NOMO-1 (cell line): ENCODE measurements around the gene USP21.
"Not testable (repeated sequence)": the region's sequence is repeated elsewhere in the genome, so short reads cannot be mapped to it uniquely, and the experiment has no call there.

Experiments used
- DNase-seq, 2 experiments: peaks; one replicate each; lab custom pipeline; 2025; ENCODE audit not compliant: unreplicated experiment in 2 of 2; lab: John Stamatoyannopoulos, UW

USP21 gene

DNA sequence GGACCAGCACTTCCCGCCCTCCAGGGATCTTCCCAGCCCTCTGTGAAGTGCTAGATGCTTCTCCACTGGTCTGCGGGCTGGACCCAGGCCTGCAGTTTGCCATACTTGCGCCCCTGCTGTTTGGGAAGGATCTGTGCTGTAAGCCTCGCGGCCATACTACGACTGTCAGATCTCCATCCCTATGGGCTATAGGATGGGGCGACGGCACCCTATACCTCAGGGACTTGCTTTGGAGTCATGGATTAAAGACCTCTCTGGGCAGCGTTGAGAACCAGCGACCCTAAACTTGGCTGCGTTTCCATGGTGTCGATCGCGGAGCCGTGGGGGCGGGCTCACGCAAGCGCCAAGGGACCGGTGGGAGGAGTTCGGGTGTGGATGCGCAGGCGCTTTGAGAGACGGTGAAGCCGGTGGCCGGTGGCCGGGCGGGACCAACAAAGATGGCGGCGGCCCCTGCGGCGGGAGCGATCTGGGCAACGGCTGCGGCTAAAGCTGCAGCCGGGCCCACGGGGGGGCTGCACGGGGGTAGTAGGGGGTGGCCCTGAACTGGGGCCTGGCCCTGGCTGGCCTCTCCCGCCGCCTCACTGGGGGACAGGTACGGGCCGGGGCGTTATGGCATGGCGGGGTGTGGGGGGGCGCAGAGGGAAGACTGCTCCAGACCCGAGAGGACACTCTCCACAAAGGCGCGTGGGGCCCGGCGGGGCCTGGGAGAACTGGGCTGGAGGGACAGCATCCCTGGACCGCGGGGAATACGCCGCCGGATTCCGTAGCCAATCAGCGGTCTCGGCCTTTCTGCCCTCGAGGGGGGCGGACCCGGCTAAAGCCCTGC, at the start of gene USP21:
Gene USP21 (plus strand): TSS at position 414 of the 826 bp plus-strand sequence. CDS start 1,141 bp downstream, outside the sequence.
- DNase-seq, result peak; percentile 77 to 92

GRCh38 chr1:161111117-161111516, 48.2 kb upstream of the USP21 start:
- no peak for DNase-seq

GRCh38 chr1:161111527-161111926, 47.8 kb upstream of the USP21 start:
- peak in 1 of 2 experiments; percentile 41 for DNase-seq

- no peak for DNase-seq
Observed at GRCh38 chr1:161113915-161114314, 45.4 kb upstream of the USP21 start.

DNA sequence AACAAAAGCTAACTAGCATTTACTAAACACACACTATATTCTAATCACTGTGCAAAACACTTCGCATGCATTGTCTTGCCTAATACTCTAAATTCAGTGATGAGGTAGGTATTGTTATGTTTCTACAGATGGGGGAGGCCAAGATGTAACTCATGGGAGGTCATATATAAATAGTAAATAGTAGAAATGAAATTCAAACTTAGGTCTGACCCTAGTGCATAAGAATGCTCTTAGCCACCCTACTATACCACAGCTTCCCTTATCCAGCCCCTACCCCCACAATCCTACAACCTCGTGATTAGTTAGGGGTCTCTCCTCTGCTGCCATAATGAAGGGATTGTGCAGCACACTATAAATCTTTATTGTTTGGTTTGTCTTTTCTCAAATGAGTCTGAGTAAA, 44.7 kb upstream of the USP21 start:
- no peak for DNase-seq

DNA sequence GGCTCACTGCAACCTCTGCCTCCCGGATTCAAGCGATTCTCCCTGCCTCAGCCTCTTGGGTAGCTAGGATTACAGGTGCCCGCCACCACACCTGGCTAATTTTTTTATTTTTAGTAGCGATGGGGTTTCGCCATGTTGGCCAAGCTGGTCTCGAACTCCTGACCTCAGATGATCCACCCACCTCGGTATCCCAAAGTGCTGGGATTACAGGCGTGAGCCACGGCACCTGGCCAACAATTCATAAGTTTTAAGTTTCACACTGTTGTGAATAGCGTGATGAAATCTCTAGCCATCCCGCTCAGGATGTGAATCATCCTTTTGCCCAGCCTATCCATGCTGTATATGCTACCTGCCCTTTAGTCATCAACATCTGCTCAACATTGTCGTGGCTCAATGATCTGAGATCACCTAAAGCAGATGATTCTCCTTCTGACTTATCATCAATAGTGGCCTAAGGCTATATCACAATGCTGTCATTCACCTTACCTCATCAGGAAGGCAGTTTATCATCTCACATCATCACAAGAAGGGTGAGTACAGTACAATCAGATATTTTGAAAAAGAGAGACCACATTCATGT, 44.1 kb upstream of the USP21 start:
- DNase-seq, result peak in 1 of 2 experiments; percentile 32

GRCh38 chr1:161115961-161116360, 43.3 kb upstream of the USP21 start:
- not testable (repeated sequence) for DNase-seq

- DNase-seq, result peak; percentile 77 to 86
Observed at GRCh38 chr1:161117759-161118581, 41.3 kb upstream of the USP21 start, which contains the start of the genes NIT1 and PFDN2. Gene NIT1, plus strand, starts transcription at chr1:161118105. Its CDS starts 72 bp downstream, at chr1:161118177. Gene PFDN2, minus strand, starts transcription at chr1:161118037. Its CDS starts 11 bp downstream, at chr1:161118026.

DNA sequence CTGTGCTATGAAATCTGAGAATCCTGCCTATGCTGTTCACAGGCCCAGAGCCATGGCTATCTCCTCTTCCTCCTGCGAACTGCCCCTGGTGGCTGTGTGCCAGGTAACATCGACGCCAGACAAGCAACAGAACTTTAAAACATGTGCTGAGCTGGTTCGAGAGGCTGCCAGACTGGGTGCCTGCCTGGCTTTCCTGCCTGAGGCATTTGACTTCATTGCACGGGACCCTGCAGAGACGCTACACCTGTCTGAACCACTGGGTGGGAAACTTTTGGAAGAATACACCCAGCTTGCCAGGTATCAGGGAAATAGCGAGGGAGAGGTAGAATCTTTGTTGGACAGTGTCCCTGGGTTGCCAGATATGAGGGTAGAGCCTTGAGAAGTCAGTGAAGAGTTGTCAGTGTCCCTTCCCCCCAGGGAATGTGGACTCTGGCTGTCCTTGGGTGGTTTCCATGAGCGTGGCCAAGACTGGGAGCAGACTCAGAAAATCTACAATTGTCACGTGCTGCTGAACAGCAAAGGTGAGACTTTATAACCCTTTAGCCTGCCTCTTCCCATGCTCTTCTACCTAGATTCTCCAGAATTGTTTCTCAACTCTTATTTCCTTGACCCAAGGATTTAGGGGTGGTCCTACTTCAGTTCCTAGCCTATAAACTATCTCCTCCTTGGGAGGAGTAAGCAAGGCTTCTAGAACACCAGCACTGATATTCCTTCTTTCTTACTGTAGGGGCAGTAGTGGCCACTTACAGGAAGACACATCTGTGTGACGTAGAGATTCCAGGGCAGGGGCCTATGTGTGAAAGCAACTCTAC, 40.0 kb upstream of the USP21 start:
- peak in 1 of 2 experiments; percentile 7 for DNase-seq

GRCh38 chr1:161121042-161121650, 38.2 kb upstream of the USP21 start:
- no peak for DNase-seq

DNA sequence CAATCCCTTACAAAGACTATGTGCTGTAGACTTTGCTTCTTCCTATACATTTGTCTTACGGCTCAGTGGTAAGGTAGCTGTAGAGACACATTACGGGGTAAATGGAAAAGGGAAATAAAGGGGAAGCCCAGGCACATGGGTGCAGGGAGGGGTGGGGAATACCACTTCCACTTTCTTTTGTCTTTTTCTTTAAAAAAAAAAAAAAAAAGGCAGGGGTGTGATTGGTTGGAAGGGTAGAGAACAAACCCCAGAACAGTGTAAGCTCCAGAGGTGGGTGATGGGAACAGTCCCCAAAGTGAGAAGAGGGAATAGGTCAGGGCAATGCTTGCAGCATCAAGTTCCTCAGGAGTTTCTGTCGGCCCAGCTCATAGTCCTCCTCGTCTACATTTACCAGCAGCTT, 37.5 kb upstream of the USP21 start:
- peak; percentile 62 to 68 for DNase-seq

DNA sequence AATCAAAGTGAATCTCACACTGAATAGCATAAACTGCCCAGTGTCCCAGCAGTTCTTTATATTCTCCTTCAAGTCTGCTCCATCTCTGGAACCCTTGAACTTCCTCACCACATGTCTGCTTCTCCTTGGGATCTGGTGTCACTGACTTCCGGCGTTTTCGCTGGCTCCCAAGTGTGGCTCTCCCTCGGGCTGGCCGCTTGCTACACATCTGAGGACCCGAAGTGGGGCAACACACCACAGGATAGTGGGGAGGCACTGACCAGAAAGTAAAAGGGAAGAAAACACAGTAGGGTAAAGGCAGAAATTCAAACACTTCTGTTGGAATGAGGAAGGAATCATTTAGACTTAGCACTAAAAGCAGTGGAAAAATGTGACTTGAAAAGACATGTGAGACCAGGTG, 36.3 kb upstream of the USP21 start:
- no peak for DNase-seq

- DNase-seq, result peak in 1 of 2 experiments; percentile 14
Observed at GRCh38 chr1:161127649-161128048, 31.7 kb upstream of the USP21 start.

GRCh38 chr1:161128591-161129420, 30.5 kb upstream of the USP21 start:
- DNase-seq, result no peak

- no peak for DNase-seq
Observed at GRCh38 chr1:161130266-161130665, 29.0 kb upstream of the USP21 start.

GRCh38 chr1:161131523-161132409, 27.5 kb upstream of the USP21 start:
- no peak for DNase-seq

DNA sequence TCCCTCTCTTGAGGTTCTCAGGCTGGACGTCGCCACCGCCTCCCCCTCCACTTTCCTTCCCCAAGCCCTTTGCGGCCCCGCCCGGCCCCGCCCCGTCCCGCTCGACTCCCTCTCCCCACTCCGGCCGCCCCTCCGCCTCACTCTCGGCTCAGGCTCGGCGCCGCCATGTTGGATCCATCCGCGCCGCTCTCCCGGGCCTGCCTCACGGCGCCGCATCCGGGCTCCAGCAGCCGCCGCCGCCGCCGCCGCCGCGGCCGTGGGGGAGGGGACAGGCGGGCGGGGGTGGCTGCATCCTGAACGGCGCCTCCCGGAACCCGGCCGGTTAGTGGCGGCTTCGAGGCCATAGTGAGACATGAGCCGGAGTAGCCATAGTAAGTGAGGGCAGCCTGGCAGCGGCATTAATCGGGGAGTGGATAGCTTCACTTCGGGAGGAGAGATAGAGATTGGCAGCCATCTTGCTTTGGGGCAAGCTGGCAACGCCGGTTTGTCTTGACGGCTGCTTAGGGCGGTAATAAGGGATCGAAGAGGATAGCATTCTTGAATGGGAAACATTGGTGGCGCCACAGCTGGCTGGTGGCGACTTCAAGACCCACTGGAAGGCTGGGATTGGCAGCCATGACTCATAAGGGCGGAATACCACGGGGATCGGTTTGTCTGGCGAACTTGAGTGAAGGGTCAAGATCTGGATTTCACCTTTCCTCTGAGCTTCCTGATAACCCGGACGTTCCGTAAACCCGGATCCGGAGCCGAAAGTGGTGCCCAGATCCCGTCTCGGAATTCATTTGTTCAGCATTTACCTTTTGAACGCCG, 26.7 kb upstream of the USP21 start, which contains the start of gene DEDD:
Gene DEDD (minus strand): TSS at position 258 of the 810 bp plus-strand sequence. CDS start 8,205 bp downstream, outside the sequence.
- peak; percentile 95 to 99 for DNase-seq
